ENCODE results near the gene SPP1. TPM values are rescaled to one million over a fixed set of nuclear protein-coding genes. Genes with fewer than 3 reads are reported as not detected.

SPP1 gene
- total RNA-seq, 2 donors from 2014 or later = 6.4 to 52.0 TPM

DNA sequence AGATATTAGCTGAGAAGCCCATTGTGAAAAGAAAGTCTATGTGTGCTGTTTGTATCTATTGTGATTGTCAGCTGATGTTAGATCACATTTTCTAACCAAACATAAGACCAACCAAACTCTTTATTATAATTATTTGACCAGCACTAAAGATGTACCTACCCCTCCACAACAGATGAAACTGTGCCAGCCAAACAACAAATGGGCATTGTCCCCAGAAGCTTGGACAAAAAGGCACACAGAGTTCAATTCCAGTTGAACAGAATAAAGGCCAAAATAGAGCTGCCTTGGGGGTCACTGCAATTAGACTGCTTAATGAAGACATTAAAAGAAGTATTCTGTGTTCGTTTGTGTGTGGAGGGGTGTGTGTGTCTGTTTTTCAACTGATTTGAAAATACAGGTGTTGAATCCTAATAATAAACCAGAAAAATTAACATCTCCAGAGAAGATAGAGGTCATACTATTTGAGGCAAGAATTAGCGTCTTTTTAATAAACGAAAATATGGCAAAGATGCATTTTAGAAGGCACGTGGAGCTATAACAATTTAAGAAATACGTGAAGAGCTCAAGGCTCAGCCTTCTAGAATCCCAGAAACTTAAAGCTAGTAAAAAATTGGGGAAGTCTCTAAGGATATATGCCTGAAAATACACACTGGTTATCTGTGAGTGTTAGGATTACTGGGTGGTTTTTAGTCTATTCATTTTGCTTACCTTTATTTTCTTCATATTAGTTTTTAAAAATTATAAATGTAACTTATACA, 2.2 kb downstream of the SPP1 start:
- no peak overlapping the region for H3K27ac ChIP-seq
- H3K4me3 ChIP-seq = no peak overlapping the region
- DNase-seq (ENCODE audit: low spot score) = no peak
- H3K4me1 ChIP-seq (replicated peaks) = no peaks in the 10 kb centered on the region
- no peaks in the 10 kb centered on the region for H3K9me3 ChIP-seq
- intact Hi-C loops (cut with DNase I) = no loop called here
- no peaks in the 10 kb centered on the region for H3K27me3 ChIP-seq (replicated peaks; ENCODE audit: insufficient read depth)
- no peak for TF ChIP-seq POLR2AphosphoS5 (IDR thresholded peaks at IDR 0.05)
- TF ChIP-seq, protein P1, sequence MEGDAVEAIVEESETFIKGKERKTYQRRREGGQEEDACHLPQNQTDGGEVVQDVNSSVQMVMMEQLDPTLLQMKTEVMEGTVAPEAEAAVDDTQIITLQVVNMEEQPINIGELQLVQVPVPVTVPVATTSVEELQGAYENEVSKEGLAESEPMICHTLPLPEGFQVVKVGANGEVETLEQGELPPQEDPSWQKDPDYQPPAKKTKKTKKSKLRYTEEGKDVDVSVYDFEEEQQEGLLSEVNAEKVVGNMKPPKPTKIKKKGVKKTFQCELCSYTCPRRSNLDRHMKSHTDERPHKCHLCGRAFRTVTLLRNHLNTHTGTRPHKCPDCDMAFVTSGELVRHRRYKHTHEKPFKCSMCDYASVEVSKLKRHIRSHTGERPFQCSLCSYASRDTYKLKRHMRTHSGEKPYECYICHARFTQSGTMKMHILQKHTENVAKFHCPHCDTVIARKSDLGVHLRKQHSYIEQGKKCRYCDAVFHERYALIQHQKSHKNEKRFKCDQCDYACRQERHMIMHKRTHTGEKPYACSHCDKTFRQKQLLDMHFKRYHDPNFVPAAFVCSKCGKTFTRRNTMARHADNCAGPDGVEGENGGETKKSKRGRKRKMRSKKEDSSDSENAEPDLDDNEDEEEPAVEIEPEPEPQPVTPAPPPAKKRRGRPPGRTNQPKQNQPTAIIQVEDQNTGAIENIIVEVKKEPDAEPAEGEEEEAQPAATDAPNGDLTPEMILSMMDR (IDR thresholded peaks at IDR 0.05) = no peak
- no peak for TF ChIP-seq POLR2A (IDR thresholded peaks at IDR 0.05)
- H3K36me3 ChIP-seq = no peaks in the 10 kb centered on the region
- 87% methylated on average over 5 of the region's 5 CpGs for WGBS

DNA sequence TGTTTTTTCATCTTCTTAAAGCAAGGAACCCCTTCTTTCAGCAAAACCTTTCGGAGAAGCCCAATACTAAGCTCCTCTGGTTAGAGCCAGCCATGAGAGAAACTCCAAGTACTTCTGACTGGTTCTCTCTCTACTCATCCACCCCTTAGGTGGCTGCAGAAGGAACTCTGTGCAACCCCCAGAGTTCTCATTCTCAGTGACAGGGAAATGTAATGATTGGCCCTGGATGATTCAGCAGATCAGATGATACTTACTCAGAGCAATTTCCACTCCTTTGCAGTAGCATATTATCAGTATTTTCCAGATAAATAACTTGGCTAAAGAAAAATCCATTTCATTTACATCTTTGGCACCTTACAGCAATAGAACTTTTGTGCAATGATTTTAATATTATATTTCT, 3.2 kb downstream of the SPP1 start:
- TF ChIP-seq POLR2AphosphoS5 (IDR thresholded peaks at IDR 0.05) (no peak), POLR2A (IDR thresholded peaks at IDR 0.05) (no peak)
- TF ChIP-seq, protein P1 (IDR thresholded peaks at IDR 0.05) = no peak
- Histone ChIP-seq H3K9me3 (no peaks in the 10 kb centered on the region), H3K27me3 (replicated peaks; ENCODE audit: insufficient read depth) (no peaks in the 10 kb centered on the region), H3K27ac (no peak overlapping the region), H3K4me3 (no peak overlapping the region), H3K4me1 (replicated peaks) (no peaks in the 10 kb centered on the region), H3K36me3 (no peaks in the 10 kb centered on the region)
- DNase-seq (ENCODE audit: low spot score) = no peak
- intact Hi-C loops (cut with DNase I) = no loop called here
- WGBS = 100% methylated on average over 1 of the region's 1 CpG

DNA sequence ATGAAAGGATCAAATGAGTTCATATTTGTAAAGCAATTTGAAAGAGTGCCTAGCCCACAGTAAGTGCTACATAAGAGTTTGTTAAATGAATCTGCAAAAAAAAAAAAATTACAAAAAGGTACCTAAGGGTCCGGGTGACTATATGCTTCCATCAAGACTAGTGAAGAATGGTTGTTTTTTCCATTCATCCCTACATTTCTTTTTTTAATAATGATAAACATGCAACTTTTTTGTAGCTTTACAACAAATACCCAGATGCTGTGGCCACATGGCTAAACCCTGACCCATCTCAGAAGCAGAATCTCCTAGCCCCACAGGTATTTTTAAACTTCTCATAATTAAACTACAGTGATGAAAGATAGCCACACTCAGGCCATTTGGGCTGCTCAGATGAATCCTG, 4.3 kb downstream of the SPP1 start:
- Histone ChIP-seq H3K36me3 (no peaks in the 10 kb centered on the region), H3K27ac (no peak overlapping the region), H3K4me1 (replicated peaks) (no peaks in the 10 kb centered on the region), H3K4me3 (no peak overlapping the region), H3K27me3 (replicated peaks; ENCODE audit: insufficient read depth) (no peaks in the 10 kb centered on the region), H3K9me3 (no peaks in the 10 kb centered on the region)
- no peak for TF ChIP-seq POLR2AphosphoS5 (IDR thresholded peaks at IDR 0.05)
- no peak for TF ChIP-seq POLR2A (IDR thresholded peaks at IDR 0.05)
- TF ChIP-seq, protein P1 (IDR thresholded peaks at IDR 0.05) = no peak
- DNase-seq (ENCODE audit: low spot score) = no peak
- intact Hi-C loops (cut with DNase I) = no loop called here
- 85% methylated on average over 1 of the region's 1 CpG for WGBS

DNA sequence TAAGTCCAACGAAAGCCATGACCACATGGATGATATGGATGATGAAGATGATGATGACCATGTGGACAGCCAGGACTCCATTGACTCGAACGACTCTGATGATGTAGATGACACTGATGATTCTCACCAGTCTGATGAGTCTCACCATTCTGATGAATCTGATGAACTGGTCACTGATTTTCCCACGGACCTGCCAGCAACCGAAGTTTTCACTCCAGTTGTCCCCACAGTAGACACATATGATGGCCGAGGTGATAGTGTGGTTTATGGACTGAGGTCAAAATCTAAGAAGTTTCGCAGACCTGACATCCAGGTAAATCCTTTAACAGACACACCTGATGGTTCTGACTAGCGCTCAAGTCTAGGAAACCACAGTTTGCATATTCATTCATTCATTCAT, 6.0 kb downstream of the SPP1 start:
- Histone ChIP-seq H3K4me1 (replicated peaks) (no peaks in the 10 kb centered on the region), H3K9me3 (no peaks in the 10 kb centered on the region), H3K27me3 (replicated peaks; ENCODE audit: insufficient read depth) (no peaks in the 10 kb centered on the region), H3K4me3 (no peak overlapping the region), H3K36me3 (no peaks in the 10 kb centered on the region), H3K27ac (no peak overlapping the region)
- 94% methylated on average over 8 of the region's 8 CpGs for WGBS
- intact Hi-C loops (cut with DNase I) = no loop called here
- DNase-seq (ENCODE audit: low spot score) = no peak
- no peak for TF ChIP-seq POLR2A (IDR thresholded peaks at IDR 0.05)
- TF ChIP-seq, protein P1 (IDR thresholded peaks at IDR 0.05) = no peak
- no peak for TF ChIP-seq POLR2AphosphoS5 (IDR thresholded peaks at IDR 0.05)

DNA sequence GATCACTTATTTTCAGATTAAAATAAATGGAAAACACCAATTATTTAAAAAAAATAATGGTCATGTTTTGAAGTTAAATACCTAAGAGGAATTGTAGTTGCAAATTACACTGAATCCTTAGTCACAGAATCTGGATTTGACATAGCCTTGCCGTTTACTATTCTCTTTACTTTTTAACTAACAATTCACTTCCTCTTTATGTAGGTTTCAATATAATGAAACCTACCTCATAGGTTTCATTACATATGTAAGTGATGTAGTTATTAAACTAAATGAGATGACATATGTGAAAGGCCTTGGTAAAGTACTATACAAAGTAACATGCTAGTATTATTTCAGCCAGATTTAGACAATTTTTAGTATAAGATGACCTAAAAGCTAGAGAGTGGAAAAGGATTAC, 6.5 kb downstream of the SPP1 start:
- WGBS = 79% methylated on average over 1 of the region's 1 CpG
- no peak for DNase-seq (ENCODE audit: low spot score)
- no peak overlapping the region for H3K4me3 ChIP-seq
- no peak overlapping the region for H3K27ac ChIP-seq
- no peaks in the 10 kb centered on the region for H3K36me3 ChIP-seq
- no peaks in the 10 kb centered on the region for H3K9me3 ChIP-seq
- H3K4me1 ChIP-seq (replicated peaks) = no peaks in the 10 kb centered on the region
- TF ChIP-seq POLR2A (IDR thresholded peaks at IDR 0.05) = no peak
- intact Hi-C loops (cut with DNase I) = no loop called here
- H3K27me3 ChIP-seq (replicated peaks; ENCODE audit: insufficient read depth) = no peaks in the 10 kb centered on the region
